ENCODE results near the gene SH2B2. TPM values are rescaled to one million over a fixed set of nuclear protein-coding genes. Genes with fewer than 3 reads are reported as not detected.

Gene SH2B2
- total and polyA plus RNA-seq, 7 experiments from 2014 or later = 0.25 to 10.9 (median 1.1) TPM

DNA sequence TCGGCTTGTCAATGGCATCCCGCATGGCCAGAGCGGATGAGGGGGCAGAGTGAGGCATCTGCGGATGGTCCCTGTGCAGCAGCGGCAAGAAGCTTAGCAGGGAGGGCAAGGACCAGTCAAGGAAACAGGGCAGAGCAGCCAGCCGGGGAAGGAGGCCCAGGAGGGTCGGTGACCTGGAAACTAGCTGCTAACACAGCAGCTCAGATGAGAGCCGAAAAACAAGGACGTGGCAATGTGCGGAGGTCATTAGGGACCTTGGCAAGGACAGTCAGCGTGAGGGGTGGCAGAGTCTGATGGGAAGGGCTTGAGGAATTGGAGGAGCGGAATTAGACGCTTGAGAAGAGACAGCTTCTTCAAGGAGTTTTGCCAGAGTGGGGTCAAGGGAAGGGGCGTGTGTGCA, 20.1 kb upstream of the SH2B2 start:
- no peak overlapping the region for H3K27ac ChIP-seq (ENCODE audit: low read depth, low read length)
- intact Hi-C loops (cut with micrococcal nuclease) = no loop called here
- H3K36me3 Mint-ChIP-seq = no peaks in the 10 kb centered on the region
- no peaks in the 10 kb centered on the region for H3K27me3 ChIP-seq (ENCODE audit: control insufficient read depth in 2 of 2, insufficient read depth in 2 of 2, low read length in 2 of 2)
- POLR2A ChIA-PET = no interaction called here
- ATAC-seq = no peak
- CTCF ChIA-PET = no interaction called here
- no peaks in the 10 kb centered on the region for H3K9me3 ChIP-seq (ENCODE audit: control insufficient read depth in 2 of 3, low read length in 3 of 3)
- no peaks in the 10 kb centered on the region for H3K27me3 Mint-ChIP-seq
- no peaks in the 10 kb centered on the region for H3K36me3 ChIP-seq (ENCODE audit: control insufficient read depth in 2 of 3, insufficient read depth in 3 of 3, low read length in 3 of 3)
- H3K27ac Mint-ChIP-seq = peak overlapping the region in 2 of 9 donors; percentile 16 to 82
- no peak for DNase-seq
- H3K4me1 Mint-ChIP-seq = peaks cover 0 to 5% (median 0%) of the 10 kb centered on the region in 7 donors
- H3K4me1 ChIP-seq (ENCODE audit: control insufficient read depth in 2 of 2, insufficient read depth in 2 of 2, low read length in 2 of 2) = no peaks in the 10 kb centered on the region
- no peak overlapping the region for H3K4me3 Mint-ChIP-seq
- H3K4me3 ChIP-seq (ENCODE audit: low read length) = no peak overlapping the region
- peaks cover 0 to 1% (median 0%) of the 10 kb centered on the region in 11 donors for H3K9me3 Mint-ChIP-seq

DNA sequence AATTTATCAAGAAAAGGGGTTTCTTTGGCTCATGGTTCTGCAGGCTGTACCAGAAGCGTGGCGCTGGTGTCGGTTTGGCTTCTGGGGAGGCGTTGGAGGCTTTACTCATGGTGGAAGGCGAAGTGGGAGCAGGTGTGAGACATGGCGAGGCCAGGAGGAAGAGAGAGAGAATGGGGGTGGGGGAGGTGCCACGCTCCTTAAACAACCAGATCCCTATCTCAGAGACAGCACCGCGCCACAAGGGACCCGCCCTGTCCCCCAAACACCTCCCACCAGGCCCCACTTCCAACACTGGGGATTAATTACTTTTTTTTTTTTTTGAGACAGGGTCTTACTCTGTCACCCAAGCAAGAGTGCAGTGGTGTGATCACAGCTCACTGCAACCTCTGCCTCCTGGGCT, 18.0 kb upstream of the SH2B2 start:
- no peaks in the 10 kb centered on the region for H3K27me3 Mint-ChIP-seq
- peaks cover 0 to 7% (median 0%) of the 10 kb centered on the region in 7 donors for H3K4me1 Mint-ChIP-seq
- no peak overlapping the region for H3K27ac Mint-ChIP-seq
- Histone ChIP-seq H3K27ac (ENCODE audit: low read depth, low read length) (no peak overlapping the region), H3K4me3 (ENCODE audit: low read length) (no peak overlapping the region), H3K27me3 (ENCODE audit: control insufficient read depth in 2 of 2, insufficient read depth in 2 of 2, low read length in 2 of 2) (no peaks in the 10 kb centered on the region), H3K36me3 (ENCODE audit: control insufficient read depth in 2 of 3, insufficient read depth in 3 of 3, low read length in 3 of 3) (no peaks in the 10 kb centered on the region), H3K4me1 (ENCODE audit: control insufficient read depth in 2 of 2, insufficient read depth in 2 of 2, low read length in 2 of 2) (no peaks in the 10 kb centered on the region), H3K9me3 (ENCODE audit: control insufficient read depth in 2 of 3, low read length in 3 of 3) (no peaks in the 10 kb centered on the region)
- ChIA-PET POLR2A (no interaction called here), CTCF (interaction anchor here (1.1 kb wide), 1 partner anchor 725 kb away, joined by 3 read pairs; no protein-coding TSS in a partner anchor)
- H3K4me3 Mint-ChIP-seq = no peak overlapping the region
- DNase-seq (no peak), ATAC-seq (no peak)
- no peaks in the 10 kb centered on the region for H3K9me3 Mint-ChIP-seq
- intact Hi-C loops (cut with micrococcal nuclease) = no loop called here
- H3K36me3 Mint-ChIP-seq = no peaks in the 10 kb centered on the region

DNA sequence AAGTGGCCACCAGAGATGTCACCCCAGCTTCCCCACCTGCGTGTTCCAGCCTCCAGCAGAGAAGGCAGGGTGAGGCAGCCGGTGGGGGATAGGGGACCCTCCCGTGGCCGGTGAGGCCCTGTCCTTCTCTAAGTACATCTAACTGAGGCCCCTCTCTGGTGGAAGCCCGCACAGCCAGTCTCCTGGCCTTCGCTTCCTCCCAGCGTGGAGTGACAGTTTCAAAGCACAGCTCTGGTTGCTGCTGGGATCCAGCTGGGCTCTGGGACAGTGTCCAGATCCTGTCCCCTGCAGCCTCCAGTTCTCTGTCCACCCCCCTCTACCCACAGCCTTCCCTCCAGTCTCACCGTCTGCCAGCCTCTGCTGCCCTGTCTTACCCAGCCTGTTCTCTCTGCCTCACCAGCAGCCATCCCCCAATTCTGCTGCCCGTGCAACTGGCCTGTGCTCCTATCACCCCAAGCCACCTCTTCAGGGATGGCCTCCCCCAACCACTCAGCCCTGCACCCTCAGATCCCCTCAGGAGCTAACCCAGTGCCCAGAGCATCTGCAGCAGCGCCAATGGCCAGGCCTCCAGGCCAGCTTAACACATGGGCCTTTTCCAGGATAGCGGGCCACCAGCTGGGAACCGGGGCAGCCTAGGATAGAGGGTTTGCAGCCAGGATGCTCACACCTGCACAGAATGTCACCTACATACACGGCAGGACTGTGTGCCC, 16.3 kb upstream of the SH2B2 start:
- no peak for ATAC-seq
- Histone ChIP-seq H3K27me3 (ENCODE audit: control insufficient read depth in 2 of 2, insufficient read depth in 2 of 2, low read length in 2 of 2) (no peaks in the 10 kb centered on the region), H3K4me1 (ENCODE audit: control insufficient read depth in 2 of 2, insufficient read depth in 2 of 2, low read length in 2 of 2) (no peaks in the 10 kb centered on the region), H3K9me3 (ENCODE audit: control insufficient read depth in 2 of 3, low read length in 3 of 3) (no peaks in the 10 kb centered on the region), H3K27ac (ENCODE audit: low read depth, low read length) (no peak overlapping the region), H3K4me3 (ENCODE audit: low read length) (no peak overlapping the region), H3K36me3 (ENCODE audit: control insufficient read depth in 2 of 3, insufficient read depth in 3 of 3, low read length in 3 of 3) (no peaks in the 10 kb centered on the region)
- peak overlapping the region in 2 of 9 donors; percentile 72 to 83 for H3K27ac Mint-ChIP-seq
- H3K4me3 Mint-ChIP-seq = no peak overlapping the region
- DNase-seq = no peak
- intact Hi-C loops (cut with micrococcal nuclease) = no loop called here
- ChIA-PET CTCF (interaction anchor here (0.9 to 3.8 kb wide), 4 partner anchors 18 to 727 kb away, joined by 3 to 29 read pairs (median 3); no protein-coding TSS in a partner anchor), POLR2A (no interaction called here)
- H3K4me1 Mint-ChIP-seq = peaks cover 0 to 4% (median 0%) of the 10 kb centered on the region in 7 donors
- no peaks in the 10 kb centered on the region for H3K36me3 Mint-ChIP-seq
- H3K27me3 Mint-ChIP-seq = no peaks in the 10 kb centered on the region
- H3K9me3 Mint-ChIP-seq = peaks cover 0 to 2% (median 0%) of the 10 kb centered on the region in 11 donors

DNA sequence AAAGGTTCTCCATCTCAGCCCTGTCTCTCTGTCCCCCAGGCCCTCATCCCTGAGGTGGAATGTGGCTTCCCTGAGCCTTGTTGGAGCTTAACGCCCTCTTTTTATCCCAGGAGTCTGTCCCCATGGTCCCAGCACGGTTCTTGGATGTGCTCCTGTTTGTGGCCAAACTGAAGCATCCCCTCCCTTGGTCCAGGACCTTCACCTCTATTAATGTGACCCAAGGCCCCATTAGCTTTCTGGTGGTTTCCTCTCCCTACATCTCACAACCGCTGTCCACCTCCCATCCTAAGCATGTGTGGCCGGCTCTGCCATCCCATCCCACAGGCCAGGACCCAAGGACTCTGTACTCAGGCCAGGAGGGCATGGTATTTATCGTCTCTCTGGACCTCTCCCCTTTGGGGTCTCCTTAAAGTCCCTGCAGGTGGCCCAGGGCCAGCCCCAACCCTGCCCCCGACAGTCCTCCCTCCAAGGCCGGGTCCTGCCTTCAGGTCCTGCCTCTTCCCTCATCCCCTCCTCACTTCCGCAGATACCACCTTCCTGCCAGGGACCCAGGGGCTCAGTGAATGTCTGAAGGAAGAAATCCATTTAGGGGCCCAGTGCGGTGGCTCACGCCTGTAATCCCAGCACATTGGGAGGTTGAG, 15.4 kb upstream of the SH2B2 start:
- ChIA-PET POLR2A (no interaction called here), CTCF (interaction anchor here (0.9 to 3.8 kb wide), 5 partner anchors 38 to 731 kb away, joined by 3 to 29 read pairs (median 4); no protein-coding TSS in a partner anchor)
- peaks cover 0 to 4% (median 0%) of the 10 kb centered on the region in 7 donors for H3K4me1 Mint-ChIP-seq

DNA sequence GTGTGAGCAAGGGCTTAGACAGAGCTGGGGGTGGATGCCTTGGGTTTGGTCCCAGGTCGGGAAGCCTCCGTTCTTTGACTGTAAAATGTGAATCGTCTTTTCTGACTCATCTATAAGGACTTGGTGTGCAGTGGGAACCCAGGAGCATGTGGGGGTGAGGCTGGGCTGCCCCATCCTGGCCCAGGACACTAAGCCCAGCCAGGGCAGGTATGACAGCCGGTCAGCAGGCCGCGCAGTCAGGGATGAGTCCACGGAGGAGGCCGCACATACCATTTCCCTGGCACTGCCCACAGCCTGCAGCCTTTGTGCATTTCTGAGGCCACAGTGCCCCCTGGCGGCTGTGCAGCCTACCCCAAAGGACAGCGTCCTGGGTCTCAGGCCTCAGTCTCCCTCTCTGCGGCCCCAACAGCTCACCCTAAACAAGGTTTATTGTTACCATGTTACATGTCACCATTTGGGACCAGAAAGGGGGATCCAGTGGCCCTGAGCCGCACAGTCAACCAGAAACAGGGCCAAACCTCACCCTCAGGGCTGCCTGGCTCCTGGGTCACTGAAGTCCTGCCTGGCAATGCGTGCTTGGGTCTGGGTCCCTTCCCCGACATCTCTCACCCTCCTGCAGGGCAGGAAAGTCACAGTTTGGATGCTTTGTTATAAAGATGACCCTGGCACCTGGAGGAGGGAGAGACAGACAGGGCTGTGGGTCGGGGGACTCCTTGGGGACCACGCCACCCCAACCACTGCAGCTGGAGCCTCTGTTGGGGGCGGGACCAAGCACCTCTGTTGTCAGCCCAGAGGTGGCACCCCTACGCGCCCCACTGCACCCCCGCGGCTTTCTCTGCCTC, 14.4 kb upstream of the SH2B2 start:
- POLR2A ChIA-PET = no interaction called here
- no peaks in the 10 kb centered on the region for H3K27me3 ChIP-seq (ENCODE audit: control insufficient read depth in 2 of 2, insufficient read depth in 2 of 2, low read length in 2 of 2)
- no peak overlapping the region for H3K27ac ChIP-seq (ENCODE audit: low read depth, low read length)
- DNase-seq = peak; percentile 34 to 78 (median 69)
- Mint-ChIP-seq H3K27ac (no peak overlapping the region), H3K27me3 (no peaks in the 10 kb centered on the region), H3K36me3 (no peaks in the 10 kb centered on the region), H3K4me1 (peaks cover 0 to 4% (median 0%) of the 10 kb centered on the region in 7 donors), H3K4me3 (no peak overlapping the region), H3K9me3 (peaks cover 0 to 2% (median 0%) of the 10 kb centered on the region in 11 donors)
- H3K9me3 ChIP-seq (ENCODE audit: control insufficient read depth in 2 of 3, low read length in 3 of 3) = no peaks in the 10 kb centered on the region
- H3K4me1 ChIP-seq (ENCODE audit: control insufficient read depth in 2 of 2, insufficient read depth in 2 of 2, low read length in 2 of 2) = no peaks in the 10 kb centered on the region
- intact Hi-C loops (cut with micrococcal nuclease) = loop anchor here (1.0 kb wide), 3 partner anchors 584 to 908 kb away; no protein-coding TSS in a partner anchor
- H3K36me3 ChIP-seq (ENCODE audit: control insufficient read depth in 2 of 3, insufficient read depth in 3 of 3, low read length in 3 of 3) = no peaks in the 10 kb centered on the region
- CTCF ChIA-PET = interaction anchor here (0.9 to 3.8 kb wide), 5 partner anchors 12 to 732 kb away, joined by 3 to 29 read pairs (median 4); no protein-coding TSS in a partner anchor
- peak; percentile 83 for ATAC-seq
- H3K4me3 ChIP-seq (ENCODE audit: low read length) = no peak overlapping the region

More for the DNA sequence above, 15.4 kb upstream of the SH2B2 start:
- no peak overlapping the region for H3K27ac ChIP-seq (ENCODE audit: low read depth, low read length)
- no peaks in the 10 kb centered on the region for H3K36me3 ChIP-seq (ENCODE audit: control insufficient read depth in 2 of 3, insufficient read depth in 3 of 3, low read length in 3 of 3)
- ATAC-seq = no peak
- H3K4me1 ChIP-seq (ENCODE audit: control insufficient read depth in 2 of 2, insufficient read depth in 2 of 2, low read length in 2 of 2) = no peaks in the 10 kb centered on the region
- Mint-ChIP-seq H3K36me3 (no peaks in the 10 kb centered on the region), H3K27me3 (no peaks in the 10 kb centered on the region), H3K27ac (no peak overlapping the region), H3K4me3 (no peak overlapping the region), H3K9me3 (peaks cover 0 to 2% (median 0%) of the 10 kb centered on the region in 11 donors)
- no peaks in the 10 kb centered on the region for H3K27me3 ChIP-seq (ENCODE audit: control insufficient read depth in 2 of 2, insufficient read depth in 2 of 2, low read length in 2 of 2)
- no peak for DNase-seq
- intact Hi-C loops (cut with micrococcal nuclease) = no loop called here
- H3K9me3 ChIP-seq (ENCODE audit: control insufficient read depth in 2 of 3, low read length in 3 of 3) = no peaks in the 10 kb centered on the region
- no peak overlapping the region for H3K4me3 ChIP-seq (ENCODE audit: low read length)

DNA sequence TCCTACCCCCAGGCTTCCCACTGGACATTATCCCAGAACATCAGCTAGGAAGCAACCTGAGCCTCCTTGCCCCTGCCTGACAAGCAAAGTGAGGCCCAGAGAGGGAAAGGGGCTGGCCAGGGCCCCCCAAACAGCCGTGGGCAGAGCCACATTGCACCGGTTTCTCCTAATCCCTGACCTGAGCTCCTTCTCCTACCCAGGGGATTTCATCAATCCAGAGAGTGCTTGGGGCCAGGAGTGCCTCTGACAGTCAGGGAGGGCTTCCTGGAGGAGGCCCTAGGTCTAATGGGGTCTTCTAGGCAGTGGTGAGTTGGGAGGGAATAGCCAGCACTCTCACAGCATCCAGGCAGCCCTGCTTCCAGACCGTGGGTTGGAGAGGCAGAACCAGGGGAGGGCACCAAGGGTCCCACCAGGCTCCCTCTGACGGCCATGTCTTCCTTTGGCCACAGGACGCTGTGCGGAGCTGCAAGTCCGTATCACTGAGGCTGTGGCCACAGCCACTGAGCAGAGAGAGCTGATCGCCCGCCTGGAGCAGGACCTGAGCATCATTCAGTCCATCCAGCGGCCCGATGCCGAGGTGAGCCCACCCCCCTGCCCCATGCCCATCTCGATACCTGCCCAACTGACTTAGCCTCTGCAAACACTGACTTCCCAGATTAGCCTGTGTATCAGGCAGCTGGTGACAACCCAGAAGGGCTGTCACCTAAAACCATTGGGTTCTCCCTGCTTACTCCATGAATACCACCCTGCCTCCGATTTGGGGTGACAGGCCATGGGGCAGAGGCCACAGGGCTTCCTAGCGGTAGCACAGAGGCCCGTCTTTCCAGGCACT, 13.5 kb upstream of the SH2B2 start:
- no peak overlapping the region for H3K27ac ChIP-seq (ENCODE audit: low read depth, low read length)
- H3K27me3 ChIP-seq (ENCODE audit: control insufficient read depth in 2 of 2, insufficient read depth in 2 of 2, low read length in 2 of 2) = no peaks in the 10 kb centered on the region
- Mint-ChIP-seq H3K27ac (no peak overlapping the region), H3K4me3 (no peak overlapping the region), H3K27me3 (no peaks in the 10 kb centered on the region), H3K9me3 (peaks cover 0 to 2% (median 0%) of the 10 kb centered on the region in 11 donors), H3K4me1 (peaks cover 0 to 3% (median 0%) of the 10 kb centered on the region in 7 donors), H3K36me3 (no peaks in the 10 kb centered on the region)
- no peaks in the 10 kb centered on the region for H3K4me1 ChIP-seq (ENCODE audit: control insufficient read depth in 2 of 2, insufficient read depth in 2 of 2, low read length in 2 of 2)
- H3K9me3 ChIP-seq (ENCODE audit: control insufficient read depth in 2 of 3, low read length in 3 of 3) = no peaks in the 10 kb centered on the region
- no peaks in the 10 kb centered on the region for H3K36me3 ChIP-seq (ENCODE audit: control insufficient read depth in 2 of 3, insufficient read depth in 3 of 3, low read length in 3 of 3)
- ChIA-PET POLR2A (no interaction called here), CTCF (interaction anchor here (1.1 to 3.8 kb wide), 2 partner anchors 13 to 730 kb away, joined by 4 to 29 read pairs; no protein-coding TSS in a partner anchor)
- H3K4me3 ChIP-seq (ENCODE audit: low read length) = no peak overlapping the region
- DNase-seq (no peak), ATAC-seq (no peak)
- intact Hi-C loops (cut with micrococcal nuclease) = loop anchor here (1.0 kb wide), 3 partner anchors 585 to 909 kb away; no protein-coding TSS in a partner anchor

Measured in naive thymus-derived CD4-positive, alpha-beta T cell (primary cell).